ENCODE measurements around the gene TRDMT1. TPM values are rescaled to one million over a fixed set of nuclear protein-coding genes. Genes with fewer than 3 reads are reported as not detected.

Gene TRDMT1
- total RNA-seq, 2 donors from 2014 or later = 8.1 to 13.0 TPM

GRCh38 chr10:17145239-17145638 is 56.2 kb downstream of the TRDMT1 start:
- H3K4me1 Mint-ChIP-seq = no peaks in the 10 kb centered on the region
- H3K4me3 ChIP-seq (ENCODE audit: low read length) = no peak overlapping the region
- H3K9me3 ChIP-seq (ENCODE audit: control insufficient read depth, low read length) = no peaks in the 10 kb centered on the region
- no peak overlapping the region for H3K27ac Mint-ChIP-seq
- DNase-seq = no peak
- no peak overlapping the region for H3K27ac ChIP-seq (ENCODE audit: low read depth, low read length)
- no peaks in the 10 kb centered on the region for H3K9me3 Mint-ChIP-seq
- no peaks in the 10 kb centered on the region for H3K36me3 ChIP-seq (ENCODE audit: control insufficient read depth, insufficient read depth, low read length)
- no peaks in the 10 kb centered on the region for H3K36me3 Mint-ChIP-seq (ENCODE audit: low read depth)
- no peak overlapping the region for H3K9ac ChIP-seq (ENCODE audit: extremely low read depth, low read length, poor library complexity, severe bottlenecking)
- H3K27me3 ChIP-seq (ENCODE audit: control insufficient read depth, insufficient read depth, low read length, poor library complexity, severe bottlenecking) = no peaks in the 10 kb centered on the region
- no peaks in the 10 kb centered on the region for H3K4me1 ChIP-seq (ENCODE audit: control insufficient read depth, insufficient read depth, low read length)
- H3K4me3 Mint-ChIP-seq = no peak overlapping the region
- WGBS, 2 experiments (ENCODE audit: insufficient coverage in 1 of 2, insufficient read length in 1 of 2) = 100% methylated on average over 1 of the region's 1 CpG; no CpG with 5 or more reads in 1 of the 2 experiments
- H3K27me3 Mint-ChIP-seq (ENCODE audit: insufficient read depth) = no peaks in the 10 kb centered on the region
- TF ChIP-seq, protein P1, sequence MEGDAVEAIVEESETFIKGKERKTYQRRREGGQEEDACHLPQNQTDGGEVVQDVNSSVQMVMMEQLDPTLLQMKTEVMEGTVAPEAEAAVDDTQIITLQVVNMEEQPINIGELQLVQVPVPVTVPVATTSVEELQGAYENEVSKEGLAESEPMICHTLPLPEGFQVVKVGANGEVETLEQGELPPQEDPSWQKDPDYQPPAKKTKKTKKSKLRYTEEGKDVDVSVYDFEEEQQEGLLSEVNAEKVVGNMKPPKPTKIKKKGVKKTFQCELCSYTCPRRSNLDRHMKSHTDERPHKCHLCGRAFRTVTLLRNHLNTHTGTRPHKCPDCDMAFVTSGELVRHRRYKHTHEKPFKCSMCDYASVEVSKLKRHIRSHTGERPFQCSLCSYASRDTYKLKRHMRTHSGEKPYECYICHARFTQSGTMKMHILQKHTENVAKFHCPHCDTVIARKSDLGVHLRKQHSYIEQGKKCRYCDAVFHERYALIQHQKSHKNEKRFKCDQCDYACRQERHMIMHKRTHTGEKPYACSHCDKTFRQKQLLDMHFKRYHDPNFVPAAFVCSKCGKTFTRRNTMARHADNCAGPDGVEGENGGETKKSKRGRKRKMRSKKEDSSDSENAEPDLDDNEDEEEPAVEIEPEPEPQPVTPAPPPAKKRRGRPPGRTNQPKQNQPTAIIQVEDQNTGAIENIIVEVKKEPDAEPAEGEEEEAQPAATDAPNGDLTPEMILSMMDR (conservative IDR thresholded peaks at IDR 0.05) = no peak

DNA sequence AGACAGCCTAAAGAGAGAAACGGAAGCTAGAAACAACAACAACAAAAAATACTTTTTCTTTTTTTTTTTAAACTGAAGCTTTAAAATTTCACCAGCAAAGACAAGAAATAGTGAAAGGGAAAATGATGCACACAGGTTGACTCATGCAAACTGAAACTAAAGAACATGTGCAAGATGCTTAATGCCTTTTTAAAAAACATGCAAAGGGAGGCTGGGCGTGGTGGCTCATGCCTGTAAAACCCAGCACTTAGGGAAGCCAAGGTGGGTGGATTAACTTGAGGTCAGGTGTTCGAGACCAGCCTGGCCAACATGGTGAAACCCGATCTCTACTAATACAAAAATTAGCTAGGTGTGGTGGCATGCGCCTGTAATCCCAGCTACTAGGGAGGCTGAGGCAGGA is 56.7 kb downstream of the TRDMT1 start:
- Histone ChIP-seq H3K4me1 (ENCODE audit: control insufficient read depth, insufficient read depth, low read length) (no peaks in the 10 kb centered on the region), H3K4me3 (ENCODE audit: low read length) (no peak overlapping the region), H3K36me3 (ENCODE audit: control insufficient read depth, insufficient read depth, low read length) (no peaks in the 10 kb centered on the region), H3K27me3 (ENCODE audit: control insufficient read depth, insufficient read depth, low read length, poor library complexity, severe bottlenecking) (no peaks in the 10 kb centered on the region), H3K9ac (ENCODE audit: extremely low read depth, low read length, poor library complexity, severe bottlenecking) (no peak overlapping the region), H3K9me3 (ENCODE audit: control insufficient read depth, low read length) (no peaks in the 10 kb centered on the region), H3K27ac (ENCODE audit: low read depth, low read length) (no peak overlapping the region)
- no peak for DNase-seq
- no peak overlapping the region for H3K27ac Mint-ChIP-seq
- no peaks in the 10 kb centered on the region for H3K36me3 Mint-ChIP-seq (ENCODE audit: low read depth)
- no peaks in the 10 kb centered on the region for H3K4me1 Mint-ChIP-seq
- no peaks in the 10 kb centered on the region for H3K27me3 Mint-ChIP-seq (ENCODE audit: insufficient read depth)
- WGBS, 2 experiments (ENCODE audit: insufficient coverage in 1 of 2, insufficient read length in 1 of 2) = 94 to 100% methylated on average over 3 to 4 of the region's 5 CpGs
- H3K4me3 Mint-ChIP-seq = no peak overlapping the region
- no peaks in the 10 kb centered on the region for H3K9me3 Mint-ChIP-seq
- TF ChIP-seq, protein P1 (conservative IDR thresholded peaks at IDR 0.05) = no peak

DNA sequence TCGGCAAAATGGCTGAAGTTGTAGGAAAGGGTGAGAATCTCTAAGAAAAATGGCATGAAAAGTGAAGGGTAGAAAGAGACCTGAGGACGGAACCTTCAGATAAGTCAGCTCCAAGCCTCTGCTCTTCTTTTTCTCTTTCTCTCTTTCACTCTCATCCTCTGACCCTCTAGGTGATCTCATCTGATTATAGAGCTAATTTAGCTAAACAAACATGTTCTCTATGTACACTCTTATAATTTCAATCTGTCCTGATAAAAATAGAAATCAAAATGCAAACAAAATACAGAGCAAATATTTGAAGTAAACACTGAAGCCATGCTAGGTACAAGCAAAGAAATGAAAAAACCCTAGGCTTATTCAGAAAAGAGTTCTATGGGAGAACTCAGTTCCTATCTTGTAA is 57.4 kb downstream of the TRDMT1 start:
- Mint-ChIP-seq H3K9me3 (no peaks in the 10 kb centered on the region), H3K4me3 (no peak overlapping the region), H3K4me1 (peaks cover 6% of the 10 kb centered on the region), H3K27ac (no peak overlapping the region), H3K36me3 (ENCODE audit: low read depth) (no peaks in the 10 kb centered on the region), H3K27me3 (ENCODE audit: insufficient read depth) (no peaks in the 10 kb centered on the region)
- DNase-seq = no peak
- WGBS, 2 experiments (ENCODE audit: insufficient coverage in 1 of 2, insufficient read length in 1 of 2) = 92 to 97% methylated on average over 2 of the region's 2 CpGs
- Histone ChIP-seq H3K36me3 (ENCODE audit: control insufficient read depth, insufficient read depth, low read length) (no peaks in the 10 kb centered on the region), H3K4me3 (ENCODE audit: low read length) (no peak overlapping the region), H3K9ac (ENCODE audit: extremely low read depth, low read length, poor library complexity, severe bottlenecking) (no peak overlapping the region), H3K27me3 (ENCODE audit: control insufficient read depth, insufficient read depth, low read length, poor library complexity, severe bottlenecking) (no peaks in the 10 kb centered on the region), H3K27ac (ENCODE audit: low read depth, low read length) (no peak overlapping the region), H3K9me3 (ENCODE audit: control insufficient read depth, low read length) (no peaks in the 10 kb centered on the region), H3K4me1 (ENCODE audit: control insufficient read depth, insufficient read depth, low read length) (no peaks in the 10 kb centered on the region)
- TF ChIP-seq, protein P1 (conservative IDR thresholded peaks at IDR 0.05) = no peak
